Measurements from ENCODE around the gene IFRD1. TPM values are rescaled to one million over a fixed set of nuclear protein-coding genes. Genes with fewer than 3 reads are reported as not detected.

IFRD1 gene
- total RNA-seq, 1 experiment from 2014 or later = 116 TPM

DNA sequence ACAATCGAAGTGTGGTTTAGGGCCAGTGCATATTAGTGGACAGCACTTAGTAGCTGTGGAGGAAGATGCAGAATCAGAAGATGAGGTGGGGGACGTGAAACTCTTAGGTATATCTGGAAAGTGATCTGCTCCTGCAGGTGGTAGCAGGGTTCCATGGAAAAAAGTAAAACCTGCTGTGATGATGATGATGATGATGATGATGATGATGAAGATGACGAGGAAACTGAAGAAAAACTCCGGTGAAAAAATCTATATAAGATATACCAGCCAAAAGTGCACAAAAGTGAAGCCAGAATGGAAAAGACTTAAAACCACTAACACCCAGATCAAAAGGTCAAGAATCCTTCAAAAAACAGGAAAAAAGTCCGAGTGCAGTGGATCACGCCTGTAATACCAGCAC, 70.5 kb downstream of the IFRD1 start:
- BruUV-seq (replicated peaks) = no TSS peak
- TF ChIP-seq, protein P1, sequence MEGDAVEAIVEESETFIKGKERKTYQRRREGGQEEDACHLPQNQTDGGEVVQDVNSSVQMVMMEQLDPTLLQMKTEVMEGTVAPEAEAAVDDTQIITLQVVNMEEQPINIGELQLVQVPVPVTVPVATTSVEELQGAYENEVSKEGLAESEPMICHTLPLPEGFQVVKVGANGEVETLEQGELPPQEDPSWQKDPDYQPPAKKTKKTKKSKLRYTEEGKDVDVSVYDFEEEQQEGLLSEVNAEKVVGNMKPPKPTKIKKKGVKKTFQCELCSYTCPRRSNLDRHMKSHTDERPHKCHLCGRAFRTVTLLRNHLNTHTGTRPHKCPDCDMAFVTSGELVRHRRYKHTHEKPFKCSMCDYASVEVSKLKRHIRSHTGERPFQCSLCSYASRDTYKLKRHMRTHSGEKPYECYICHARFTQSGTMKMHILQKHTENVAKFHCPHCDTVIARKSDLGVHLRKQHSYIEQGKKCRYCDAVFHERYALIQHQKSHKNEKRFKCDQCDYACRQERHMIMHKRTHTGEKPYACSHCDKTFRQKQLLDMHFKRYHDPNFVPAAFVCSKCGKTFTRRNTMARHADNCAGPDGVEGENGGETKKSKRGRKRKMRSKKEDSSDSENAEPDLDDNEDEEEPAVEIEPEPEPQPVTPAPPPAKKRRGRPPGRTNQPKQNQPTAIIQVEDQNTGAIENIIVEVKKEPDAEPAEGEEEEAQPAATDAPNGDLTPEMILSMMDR (IDR thresholded peaks at IDR 0.05; ENCODE audit: unreplicated experiment) = no peak
- CTCF ChIA-PET = interaction anchor here (0.6 kb wide), 1 partner anchor 372 kb away, joined by 5 read pairs; no protein-coding TSS in a partner anchor
- no peaks in the 10 kb centered on the region for H3K9me3 Mint-ChIP-seq (ENCODE audit: unreplicated experiment)
- H3K4me1 Mint-ChIP-seq (ENCODE audit: insufficient read depth, unreplicated experiment) = peaks cover 6% of the 10 kb centered on the region
- no peak overlapping the region for H3K27ac Mint-ChIP-seq (ENCODE audit: low read depth, unreplicated experiment)
- H3K27me3 Mint-ChIP-seq (ENCODE audit: insufficient read depth, unreplicated experiment) = peaks cover 45% of the 10 kb centered on the region
- POLR2A ChIA-PET = no interaction called here
- H3K36me3 Mint-ChIP-seq (ENCODE audit: insufficient read depth, unreplicated experiment) = no peaks in the 10 kb centered on the region
- DNase-seq (ENCODE audit: unreplicated experiment) = no peak
- intact Hi-C loops (cut with micrococcal nuclease) = no loop called here
- no peak overlapping the region for H3K4me3 Mint-ChIP-seq (ENCODE audit: unreplicated experiment)

DNA sequence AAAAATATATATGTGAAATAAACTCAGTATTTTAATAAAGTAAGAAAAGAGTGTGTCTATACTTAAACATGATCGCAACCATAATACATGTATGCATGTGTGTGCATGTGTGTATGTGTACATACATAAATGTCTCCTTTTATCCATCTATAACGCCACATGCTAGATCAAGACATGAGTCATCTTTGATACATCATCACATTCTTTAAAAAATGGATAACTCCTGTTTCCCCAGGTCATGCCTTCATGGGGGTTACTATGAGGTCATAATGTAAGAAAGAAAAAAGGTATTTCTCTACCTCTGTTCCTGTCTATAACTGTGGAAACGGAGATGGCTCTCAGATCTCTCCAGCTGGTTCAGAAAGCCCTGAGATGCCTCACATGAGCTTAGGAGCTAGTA, 71.7 kb downstream of the IFRD1 start:
- Mint-ChIP-seq H3K27me3 (ENCODE audit: insufficient read depth, unreplicated experiment) (peaks cover 36% of the 10 kb centered on the region), H3K27ac (ENCODE audit: low read depth, unreplicated experiment) (no peak overlapping the region), H3K4me1 (ENCODE audit: insufficient read depth, unreplicated experiment) (no peaks in the 10 kb centered on the region), H3K4me3 (ENCODE audit: unreplicated experiment) (no peak overlapping the region), H3K9me3 (ENCODE audit: unreplicated experiment) (no peaks in the 10 kb centered on the region), H3K36me3 (ENCODE audit: insufficient read depth, unreplicated experiment) (no peaks in the 10 kb centered on the region)
- BruUV-seq (replicated peaks) = no TSS peak
- intact Hi-C loops (cut with micrococcal nuclease) = no loop called here
- DNase-seq (ENCODE audit: unreplicated experiment) = no peak
- POLR2A ChIA-PET = no interaction called here
- CTCF ChIA-PET = no interaction called here
- TF ChIP-seq, protein P1 (IDR thresholded peaks at IDR 0.05; ENCODE audit: unreplicated experiment) = no peak

DNA sequence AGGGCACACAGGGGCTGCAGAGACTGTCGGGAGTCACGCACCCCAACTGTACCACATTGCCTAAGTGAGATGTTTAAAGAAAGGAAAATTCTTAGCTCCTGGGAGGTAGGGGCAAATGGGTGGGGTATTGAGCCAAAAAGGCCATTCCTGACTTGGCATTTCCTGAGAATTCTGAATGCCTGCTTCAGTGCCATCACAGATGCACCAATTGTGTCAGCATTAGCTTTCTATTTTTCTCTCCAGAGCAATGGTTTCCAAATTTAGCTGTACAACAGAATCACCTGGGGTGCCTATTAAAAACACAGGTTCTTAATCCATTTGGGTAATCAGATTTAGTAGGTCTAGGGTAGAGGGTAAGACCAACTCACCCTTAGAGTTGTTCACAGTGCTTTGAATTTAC, 73.6 kb downstream of the IFRD1 start:
- H3K9me3 Mint-ChIP-seq (ENCODE audit: unreplicated experiment) = no peaks in the 10 kb centered on the region
- H3K27me3 Mint-ChIP-seq (ENCODE audit: insufficient read depth, unreplicated experiment) = peaks cover 19% of the 10 kb centered on the region
- no TSS peak for BruUV-seq (replicated peaks)
- ChIA-PET POLR2A (interaction anchor here (0.9 kb wide), 1 partner anchor 266 kb away, joined by 4 read pairs; no protein-coding TSS in a partner anchor), CTCF (interaction anchor here (0.6 to 1.2 kb wide), 4 partner anchors 25 to 765 kb away, joined by 3 read pairs; no protein-coding TSS in a partner anchor)
- no peaks in the 10 kb centered on the region for H3K4me1 Mint-ChIP-seq (ENCODE audit: insufficient read depth, unreplicated experiment)
- no peak for DNase-seq (ENCODE audit: unreplicated experiment)
- intact Hi-C loops (cut with micrococcal nuclease) = no loop called here
- H3K36me3 Mint-ChIP-seq (ENCODE audit: insufficient read depth, unreplicated experiment) = no peaks in the 10 kb centered on the region
- H3K4me3 Mint-ChIP-seq (ENCODE audit: unreplicated experiment) = no peak overlapping the region
- no peak overlapping the region for H3K27ac Mint-ChIP-seq (ENCODE audit: low read depth, unreplicated experiment)
- TF ChIP-seq, protein P1 (IDR thresholded peaks at IDR 0.05; ENCODE audit: unreplicated experiment) = no peak

Other genes with a start within 250 kb of the IFRD1 start
- gene DOCK4, start 244.1 kb upstream of the IFRD1 start, total RNA-seq (2022) = 28.0 and 31.4 TPM in 2 replicates
- 17.1 and 19.9 TPM in 2 replicates for gene ZNF277, start 243.8 kb upstream of the IFRD1 start, total RNA-seq (2022)
- 4.2 and 4.5 TPM in 2 replicates for gene LSMEM1, start 30.5 kb downstream of the IFRD1 start, total RNA-seq (2022)